ENCODE results near the gene ARHGEF16.
A peak's percentile ranks its signal among the peaks of the same experiment; 100 is the strongest.

Gene ARHGEF16

DNA sequence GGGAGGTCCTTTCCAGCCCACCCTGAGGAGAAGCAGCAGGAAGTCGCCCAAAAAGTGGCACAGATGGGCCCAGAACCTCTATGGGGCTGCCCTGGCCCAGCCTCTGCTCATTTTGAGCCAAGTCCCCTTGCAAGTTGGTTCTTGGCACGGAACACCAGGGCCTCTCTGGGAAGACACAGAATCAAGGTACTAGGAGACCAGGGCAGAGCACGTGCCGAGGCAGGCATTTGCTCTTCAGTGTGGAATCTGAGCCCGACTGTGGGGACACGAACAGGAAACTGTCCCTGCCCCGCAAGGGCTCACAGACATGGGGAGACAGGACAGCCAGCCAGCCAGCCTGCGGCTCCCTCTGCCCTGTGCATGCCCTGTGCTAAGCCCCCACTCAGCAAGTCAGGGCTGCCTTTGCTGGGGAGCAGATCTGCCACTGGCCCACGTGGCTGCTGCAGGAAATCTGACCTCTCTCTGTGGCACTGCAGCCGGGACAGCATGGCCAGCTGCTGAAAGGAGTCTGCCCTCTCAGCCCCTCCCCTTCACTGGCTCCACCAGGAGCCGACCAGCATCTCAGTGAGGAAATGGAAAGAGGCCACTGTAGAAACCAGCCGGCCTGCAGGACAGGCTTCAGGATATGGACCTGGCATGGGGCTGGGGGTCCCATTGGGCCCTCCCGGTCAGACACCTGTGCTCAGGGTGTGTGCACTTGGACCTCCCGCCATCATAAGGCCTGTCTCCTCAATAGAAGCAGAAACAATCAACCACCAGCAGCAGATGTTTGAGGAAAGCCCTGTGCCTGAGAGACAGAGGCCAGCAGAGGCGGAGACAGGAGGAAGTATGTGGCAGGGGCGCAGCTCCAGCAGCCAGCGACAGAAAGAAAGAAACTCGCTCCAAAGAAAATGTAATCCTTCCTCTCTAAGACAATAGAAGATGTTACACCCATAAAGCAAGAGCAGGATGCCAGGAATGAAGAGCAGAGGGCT is 3.7 kb downstream of the ARHGEF16 start:
- peak in 7 of 14 donors; percentile 3 to 39 (median 28) for DNase-seq

DNA sequence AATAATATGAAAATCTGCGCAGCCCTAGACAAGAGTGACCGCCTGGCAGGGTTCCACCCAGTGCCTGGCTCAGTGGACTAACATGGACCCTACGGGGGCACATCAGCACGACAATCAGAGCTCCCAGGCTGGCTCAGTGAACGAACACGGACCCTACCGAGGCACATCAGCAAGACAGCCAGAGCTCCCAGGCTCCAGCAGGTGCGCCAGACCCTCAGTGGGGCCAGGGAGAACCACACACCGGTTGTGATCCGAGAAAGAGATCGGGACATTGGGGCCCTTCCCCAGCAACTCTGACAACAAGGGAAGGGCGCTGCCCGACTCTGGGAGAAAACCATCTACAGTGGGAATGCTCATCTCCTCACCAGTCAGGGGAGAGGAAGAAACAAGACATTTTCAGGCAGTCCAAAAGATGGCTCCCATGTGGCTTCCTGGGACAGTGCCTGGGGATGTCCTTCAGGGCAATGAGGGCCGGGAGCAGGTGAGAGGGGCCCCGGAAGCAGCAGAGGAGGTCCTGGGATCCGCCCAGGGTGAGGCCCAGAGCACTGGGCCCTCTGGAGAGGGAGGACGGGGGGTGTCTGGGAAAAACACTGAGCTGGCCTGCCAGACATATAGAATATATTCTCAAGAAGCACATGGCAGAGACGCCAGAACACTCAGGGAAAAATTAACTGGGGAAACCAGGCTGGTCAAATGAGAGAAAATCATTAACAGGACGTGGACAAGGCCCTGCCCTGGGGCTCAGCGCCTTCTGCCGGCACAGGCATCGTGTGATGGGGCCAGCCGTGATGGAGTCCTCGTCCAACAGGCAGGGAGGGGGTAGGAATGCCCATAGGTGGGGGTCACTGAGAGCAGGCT is 4.8 kb downstream of the ARHGEF16 start:
- no peak for DNase-seq

DNA sequence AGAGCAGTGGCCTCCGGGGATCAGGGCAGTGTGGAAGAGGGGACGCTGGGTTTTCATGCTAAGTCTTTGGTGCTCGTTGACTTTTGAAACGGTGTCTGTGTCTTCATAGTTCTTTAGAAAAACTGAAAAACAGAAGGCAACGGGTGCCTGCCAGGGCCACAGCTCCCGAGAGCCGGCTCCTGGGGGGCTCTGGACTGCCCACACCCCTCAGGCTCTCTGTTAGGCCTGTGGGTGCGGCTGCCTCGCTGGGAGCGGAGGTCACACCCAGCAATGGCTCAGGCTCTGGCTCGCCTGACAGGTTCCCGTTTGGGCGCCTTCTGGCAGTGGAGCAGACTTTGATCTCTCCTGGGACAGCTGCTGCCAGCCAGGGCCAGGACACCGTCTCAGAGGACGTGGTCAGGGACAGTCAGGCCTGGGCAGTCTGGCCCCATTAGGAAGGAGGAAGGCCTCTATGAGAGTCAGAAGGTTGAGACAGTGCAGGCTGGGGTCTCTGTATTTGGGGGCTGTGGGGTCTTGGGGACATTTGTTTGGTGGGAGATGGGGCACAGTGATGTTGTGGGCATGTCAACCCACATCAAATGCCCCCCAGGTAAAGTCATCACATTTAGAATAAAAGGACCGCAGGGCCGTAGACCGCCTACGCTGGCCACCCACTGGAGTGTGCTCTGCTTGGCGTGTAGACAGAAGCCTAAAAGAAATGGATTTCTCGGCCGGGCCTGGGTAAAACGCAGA is 5.6 kb downstream of the ARHGEF16 start:
- no peak for DNase-seq

DNA sequence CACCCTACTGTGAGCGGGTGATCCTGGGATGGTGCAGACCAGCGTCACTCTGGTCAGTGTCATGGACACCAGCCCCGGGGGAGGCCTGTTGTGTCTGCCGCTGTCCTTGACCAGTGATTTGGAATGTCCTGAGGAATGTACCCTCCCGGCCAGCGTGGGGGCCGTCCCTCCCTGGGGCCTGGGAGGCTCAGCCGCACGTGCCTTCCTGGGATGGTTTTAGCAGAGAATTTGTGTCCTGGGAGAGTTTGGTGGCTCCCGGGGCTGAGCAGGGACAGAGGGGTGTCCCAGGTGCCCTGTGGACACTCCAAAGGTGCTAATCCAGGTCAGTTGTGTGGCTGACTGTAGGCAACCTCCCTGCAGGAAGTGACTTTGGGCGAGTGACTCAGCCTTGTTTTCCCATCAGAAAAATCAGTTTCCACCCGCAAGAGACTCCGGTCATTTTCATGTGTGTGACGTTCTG is 6.2 kb downstream of the ARHGEF16 start:
- no peak for DNase-seq

DNA sequence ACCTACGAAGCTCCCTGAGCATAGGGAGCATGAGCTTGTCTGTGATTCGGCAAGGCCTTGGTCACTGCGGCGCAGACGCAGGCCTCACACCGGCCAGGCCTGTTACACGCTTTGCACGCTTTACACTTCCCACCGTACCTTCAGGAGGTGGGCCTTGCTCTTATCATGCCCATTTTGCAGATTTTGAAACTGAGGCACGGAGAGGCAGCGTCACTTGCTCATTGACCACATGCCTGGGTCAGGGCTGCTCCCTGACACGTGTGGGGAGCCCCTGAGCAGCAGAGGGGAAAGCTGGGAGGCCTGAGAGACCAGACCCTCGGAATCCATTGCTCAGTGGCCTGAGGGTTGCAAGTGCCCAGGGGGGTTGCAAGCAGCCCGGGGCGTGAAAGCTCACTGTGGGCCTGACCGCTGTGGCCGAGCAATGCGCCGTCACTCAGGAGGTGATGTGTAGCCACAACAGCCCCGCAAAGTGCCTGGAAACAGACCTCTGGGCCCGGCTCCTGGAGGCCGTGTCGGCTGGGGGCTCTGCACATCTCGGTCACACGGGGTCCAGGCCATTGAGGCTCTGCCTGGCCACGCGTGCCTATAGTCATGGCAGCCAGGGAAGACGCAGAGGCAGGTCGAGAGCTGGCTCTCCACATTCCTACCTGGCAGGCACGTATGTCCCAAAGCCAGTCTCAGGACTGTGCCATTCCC is 6.9 kb downstream of the ARHGEF16 start:
- no peak for DNase-seq

DNA sequence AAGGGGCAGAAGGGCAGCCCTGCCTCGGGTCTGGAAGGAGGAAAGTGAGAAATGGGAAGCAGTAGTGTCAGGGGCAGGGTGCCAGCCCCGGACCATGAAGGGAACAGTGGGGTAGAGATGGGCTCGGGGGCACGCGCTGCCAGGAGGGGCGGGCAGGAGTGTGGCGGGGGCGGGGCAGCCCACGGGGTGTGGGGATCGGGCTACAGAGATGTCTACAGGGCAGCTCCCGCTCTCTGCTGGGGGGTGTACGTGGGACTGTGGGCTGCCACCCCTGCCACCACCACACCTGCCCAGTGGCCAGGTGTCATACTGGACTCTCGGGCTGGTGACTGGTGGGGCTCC is 7.4 kb downstream of the ARHGEF16 start:
- DNase-seq = no peak

DNA sequence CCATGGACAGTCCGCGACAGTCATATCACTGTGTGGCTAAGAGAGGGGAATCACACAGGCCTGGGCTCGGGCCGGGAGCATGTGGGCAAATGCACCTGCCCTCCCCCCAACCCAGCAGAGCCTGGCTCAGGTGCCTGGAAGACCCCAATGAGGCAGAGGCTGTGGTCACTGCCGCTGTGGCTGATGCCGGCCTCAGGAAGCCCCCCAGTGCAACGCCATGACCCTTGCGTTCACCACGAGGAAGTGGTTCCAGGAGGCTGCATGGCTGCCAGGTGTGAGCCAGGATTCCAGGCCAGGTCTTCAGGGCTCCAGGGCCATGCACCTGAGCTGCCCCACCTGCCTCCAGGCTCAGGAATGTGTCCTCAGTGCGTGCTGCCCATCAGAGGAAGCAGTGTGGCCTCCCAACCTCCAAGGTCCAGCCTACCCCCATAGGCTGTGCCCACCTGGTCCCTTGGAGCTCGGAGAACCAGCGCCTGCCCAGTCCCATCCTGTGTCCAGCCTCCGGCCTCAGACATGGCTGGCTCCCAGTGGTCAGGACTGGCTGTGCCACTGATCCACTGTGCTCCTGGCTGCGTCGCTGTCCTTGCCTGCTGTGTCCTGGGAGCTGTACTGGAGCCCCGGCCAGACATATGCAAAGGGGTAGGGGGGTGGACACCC is 8.0 kb downstream of the ARHGEF16 start:
- no peak for DNase-seq

DNA sequence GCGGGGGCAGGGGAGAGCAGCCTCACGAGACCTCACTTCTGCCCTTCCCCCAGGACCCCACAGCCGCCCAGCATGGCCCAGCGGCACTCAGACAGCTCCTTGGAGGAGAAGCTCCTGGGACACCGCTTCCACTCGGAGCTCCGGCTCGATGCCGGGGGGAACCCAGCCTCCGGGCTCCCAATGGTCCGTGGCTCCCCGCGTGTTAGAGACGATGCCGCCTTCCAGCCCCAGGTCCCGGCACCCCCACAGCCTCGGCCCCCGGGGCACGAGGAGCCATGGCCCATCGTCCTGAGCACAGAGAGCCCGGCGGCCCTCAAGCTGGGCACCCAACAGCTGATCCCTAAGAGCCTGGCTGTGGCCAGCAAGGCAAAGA is 8.5 kb downstream of the ARHGEF16 start:
- no peak for DNase-seq

DNA sequence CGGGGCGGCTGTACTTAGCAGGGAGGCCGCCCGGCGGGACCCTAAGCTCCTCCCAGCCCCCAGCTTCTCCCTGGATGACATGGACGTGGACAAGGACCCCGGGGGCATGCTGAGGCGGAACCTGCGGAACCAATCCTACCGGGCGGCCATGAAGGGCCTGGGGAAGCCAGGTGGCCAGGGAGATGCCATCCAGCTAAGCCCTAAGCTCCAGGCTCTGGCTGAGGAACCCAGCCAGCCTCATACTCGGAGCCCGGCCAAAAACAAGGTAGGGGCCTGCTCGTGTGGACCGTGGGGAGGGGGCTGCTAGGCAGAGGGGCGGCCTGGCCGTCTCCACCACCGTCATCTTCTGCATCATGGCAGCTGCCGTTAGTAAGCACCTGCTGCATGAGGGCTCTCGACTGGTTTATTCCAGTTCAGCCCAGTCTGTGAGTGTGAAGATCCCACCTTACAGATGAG is 9.0 kb downstream of the ARHGEF16 start:
- no peak for DNase-seq

DNA sequence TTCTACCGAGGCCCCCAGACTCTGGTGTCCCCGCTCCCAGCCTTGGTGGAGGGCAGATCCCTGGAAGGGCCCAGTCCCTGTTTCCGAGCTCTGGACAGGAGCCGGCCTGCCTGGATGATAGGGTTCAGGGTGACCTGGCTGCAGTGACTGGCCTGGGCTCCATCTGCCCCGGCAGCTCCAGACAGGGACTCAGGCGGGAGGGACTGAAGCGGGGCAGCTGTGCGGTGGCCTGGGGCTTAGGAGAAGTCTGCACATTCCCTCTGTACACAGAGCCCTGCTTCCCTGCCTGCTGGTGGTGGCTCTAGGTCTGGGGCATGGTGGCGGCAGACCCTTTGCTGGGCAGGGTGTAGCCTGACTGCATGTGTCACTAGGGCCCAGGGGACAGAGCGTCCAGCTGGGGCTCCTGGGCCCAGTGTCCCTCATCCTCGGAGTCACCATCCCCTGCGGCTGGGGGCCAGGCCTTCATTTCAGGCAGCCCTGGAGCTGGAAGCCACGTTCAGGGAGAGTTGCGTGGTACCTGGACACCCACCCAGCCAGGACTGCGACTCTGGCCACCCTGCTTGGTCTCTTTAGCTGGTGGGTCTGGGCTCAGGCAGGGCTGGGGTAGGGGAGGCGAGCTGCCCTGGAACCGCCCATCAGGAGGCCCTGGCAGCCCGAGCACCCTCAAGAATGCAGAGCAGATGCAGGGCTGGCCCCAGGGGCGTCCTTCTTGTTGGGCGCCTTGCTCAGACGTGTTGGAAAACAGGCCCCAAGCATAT is 9.6 kb downstream of the ARHGEF16 start:
- no peak for DNase-seq

DNA sequence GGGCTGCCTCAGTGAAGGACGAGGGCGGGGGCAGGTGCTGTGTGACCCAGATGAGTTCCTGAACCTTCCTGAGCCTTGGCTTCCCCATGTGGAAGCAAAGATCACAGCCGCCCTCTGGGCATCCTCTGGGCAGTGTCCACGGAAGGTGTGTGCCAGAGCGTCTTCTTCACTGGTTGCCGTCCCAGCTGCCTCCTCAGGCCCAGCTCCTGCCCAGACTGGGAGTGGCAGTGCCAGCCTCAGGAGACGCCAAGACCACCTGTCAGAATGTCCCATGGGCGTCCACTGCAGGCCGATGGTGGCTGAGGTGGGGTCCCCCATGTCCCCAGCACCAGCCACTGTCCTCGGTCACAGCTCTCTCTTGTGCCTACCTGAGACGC is 10.2 kb downstream of the ARHGEF16 start:
- DNase-seq = no peak

DNA sequence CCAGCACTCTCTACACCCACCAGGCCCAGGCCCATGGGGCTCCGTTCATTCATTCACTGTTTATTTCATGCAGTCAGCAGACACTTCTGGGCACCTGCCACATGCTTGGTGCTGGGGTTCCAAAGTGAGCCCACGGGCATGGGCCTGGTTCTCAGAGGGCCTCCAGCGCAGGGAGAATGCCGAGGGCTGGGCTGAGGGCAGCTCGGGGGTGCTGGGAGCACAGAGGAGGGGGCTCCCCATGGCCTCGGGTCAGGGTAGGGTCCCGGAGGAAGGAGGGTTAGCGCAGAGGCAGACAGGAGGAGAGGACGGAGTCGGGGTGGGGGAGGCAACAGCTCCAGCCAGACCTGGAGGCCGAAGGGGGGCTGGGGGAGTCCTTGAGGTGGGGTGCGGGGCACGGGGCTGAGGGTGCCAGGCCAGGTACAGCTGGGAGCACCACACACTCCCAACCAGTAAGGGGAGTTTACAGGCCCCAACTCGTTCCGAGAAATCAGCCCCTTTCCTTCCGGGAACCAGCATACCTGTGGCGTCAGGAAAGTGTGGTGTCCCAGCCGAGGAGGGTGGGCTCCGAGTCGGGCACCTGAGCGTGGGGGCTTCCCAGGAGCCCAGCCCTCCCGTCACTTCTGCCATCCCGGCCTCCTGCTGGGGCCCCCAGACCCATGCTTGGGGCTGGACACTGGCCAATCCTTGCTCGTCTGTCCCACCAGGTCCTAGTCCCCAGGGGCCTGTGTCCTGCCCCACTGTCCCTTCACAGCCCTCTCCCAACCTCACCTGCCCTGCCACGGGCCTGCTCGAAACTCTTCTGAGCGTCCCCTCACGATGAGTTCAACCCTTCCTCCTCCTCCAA is 10.8 kb downstream of the ARHGEF16 start:
- no peak for DNase-seq

DNA sequence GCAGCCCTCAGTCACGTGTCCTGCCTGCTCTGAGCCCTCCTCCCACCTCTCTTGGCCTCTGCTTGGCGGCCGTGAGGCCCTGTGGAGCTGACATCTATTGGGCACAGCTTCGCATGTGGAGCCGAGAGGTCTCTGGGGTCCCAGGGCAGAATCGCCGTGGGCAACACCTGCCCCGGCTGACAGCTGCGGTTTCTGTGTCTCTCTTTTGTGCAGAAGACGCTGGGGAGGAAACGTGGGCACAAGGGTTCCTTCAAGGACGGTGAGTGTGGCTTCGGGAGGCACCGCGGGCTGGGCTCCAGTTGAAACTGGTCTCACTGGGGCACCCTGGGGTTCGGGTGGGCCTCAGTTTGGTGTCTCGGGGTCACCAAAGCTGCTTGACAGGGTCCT is 11.5 kb downstream of the ARHGEF16 start:
- no peak for DNase-seq

DNA sequence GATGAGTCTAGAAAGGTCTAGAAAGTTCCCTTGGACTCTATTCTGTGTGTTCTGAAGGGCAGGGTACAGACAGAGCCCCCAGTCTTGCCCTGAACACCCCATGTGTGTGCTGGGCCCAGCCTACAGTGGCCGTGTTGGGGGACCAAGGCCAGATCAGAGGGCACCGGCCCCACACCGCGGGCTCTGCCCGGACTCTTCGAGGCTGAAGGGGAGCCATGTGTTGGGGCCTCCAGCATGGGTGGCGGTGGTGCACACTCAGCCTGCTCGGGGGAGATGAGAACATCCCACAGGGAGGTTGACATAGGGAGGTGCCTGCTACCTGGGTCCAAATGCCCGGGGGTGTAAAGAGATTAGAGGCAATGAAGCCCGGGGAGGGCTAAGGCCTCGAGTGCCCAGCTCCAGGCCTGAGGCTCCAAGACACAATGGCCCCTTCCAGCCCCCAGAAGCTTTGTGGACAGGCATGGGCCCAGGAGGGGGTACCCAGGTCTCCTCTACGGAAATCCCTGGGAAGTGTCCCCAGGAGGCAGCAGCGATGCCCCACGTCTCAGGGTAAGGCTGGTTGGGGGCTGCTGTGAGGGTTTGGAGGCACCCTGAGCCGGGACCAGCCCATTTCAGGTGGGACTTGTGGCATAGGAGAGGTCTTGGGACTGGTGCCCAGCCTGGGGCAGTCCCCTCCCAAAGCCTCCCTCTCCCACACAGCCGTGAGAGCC is 12.1 kb downstream of the ARHGEF16 start:
- DNase-seq = no peak

DNA sequence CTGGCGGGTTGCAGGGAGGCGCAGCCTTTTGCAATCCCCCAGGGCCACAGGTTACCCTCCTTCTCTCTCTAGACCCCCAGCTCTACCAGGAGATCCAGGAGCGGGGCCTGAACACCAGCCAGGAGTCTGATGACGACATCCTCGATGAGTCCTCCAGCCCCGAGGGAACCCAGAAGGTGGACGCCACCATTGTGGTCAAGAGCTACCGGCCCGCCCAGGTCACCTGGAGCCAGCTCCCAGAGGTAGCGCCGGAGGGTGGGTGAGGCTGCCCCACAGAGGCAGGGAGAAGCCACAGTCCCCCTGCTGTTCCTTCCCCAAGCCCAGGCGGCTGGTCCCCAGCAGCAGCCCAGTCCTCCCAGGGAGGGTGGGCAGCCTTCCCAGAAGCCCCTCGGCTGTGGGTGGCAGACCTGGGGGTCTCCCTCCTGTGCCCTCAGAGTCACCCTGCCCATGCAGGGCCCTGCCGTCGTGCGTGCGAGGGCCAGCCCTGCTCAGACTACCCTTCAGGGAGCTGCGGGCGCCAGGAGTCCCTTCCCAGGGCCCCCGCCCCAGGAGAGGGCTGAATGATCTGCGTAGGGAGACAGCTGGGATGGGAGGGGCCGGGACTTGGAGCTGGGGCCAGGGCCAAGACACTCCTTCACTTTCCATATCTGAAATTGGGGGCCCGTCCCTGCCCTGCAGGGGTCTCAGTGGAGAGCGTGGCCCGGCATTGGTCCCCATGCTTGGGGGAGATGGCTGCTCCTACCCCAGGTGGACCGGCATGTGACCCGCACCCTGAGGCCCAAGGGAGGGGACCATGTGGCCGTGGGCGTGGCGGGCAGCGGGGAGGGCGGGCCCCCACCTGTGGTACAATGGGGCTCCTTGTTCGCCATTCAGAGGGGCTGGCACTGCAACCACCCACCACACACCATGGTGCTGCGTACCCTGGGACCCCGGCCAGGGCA is 12.9 kb downstream of the ARHGEF16 start:
- no peak for DNase-seq

DNA sequence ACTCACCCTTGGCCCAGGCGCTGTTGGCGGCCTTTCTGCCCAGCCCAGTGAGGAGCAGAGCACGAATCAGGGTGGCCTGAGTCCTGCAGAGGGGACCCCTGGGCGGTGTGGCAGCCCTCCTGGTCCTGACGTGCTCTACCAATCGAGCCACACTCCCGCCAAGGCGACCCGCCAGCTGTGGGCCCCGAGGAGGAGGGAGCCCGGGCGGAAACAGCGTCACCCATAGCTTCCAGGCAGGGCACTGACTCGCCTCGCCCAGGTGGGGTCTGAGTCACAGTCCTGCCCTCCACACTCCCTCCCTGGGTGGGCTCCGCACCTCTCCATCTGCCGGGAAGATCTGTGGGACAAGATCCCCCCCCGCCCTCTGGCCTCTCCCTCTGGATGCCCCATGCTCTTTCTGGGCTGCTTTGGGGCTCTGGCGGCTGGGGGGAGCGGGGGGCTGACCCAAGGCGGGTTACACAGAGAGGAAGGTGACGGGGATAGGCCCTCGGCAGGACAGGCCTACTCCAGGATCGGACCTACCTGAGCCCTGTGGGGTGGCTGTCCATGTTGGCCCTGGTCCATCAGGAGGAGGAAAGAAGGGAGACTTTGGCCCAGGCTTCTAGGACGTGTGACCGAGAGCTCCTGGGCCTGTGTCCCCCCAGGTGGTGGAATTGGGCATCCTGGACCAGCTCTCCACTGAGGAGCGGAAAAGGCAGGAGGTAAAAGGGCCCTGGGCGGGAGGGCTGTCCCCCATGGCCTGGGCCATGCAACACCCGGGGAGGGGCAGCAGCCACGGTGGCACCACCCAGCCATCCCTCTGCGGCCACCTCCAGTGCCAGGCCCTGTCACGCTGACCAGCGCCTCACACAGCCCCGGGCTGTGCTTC is 14.0 kb downstream of the ARHGEF16 start:
- no peak for DNase-seq

Data from C1 segment of cervical spinal cord (tissue), 14 donors.